NCI-H524 treated with DMSO at 0.1 percent for 48 hours (cell line): Measurements from ENCODE around the gene CCL14.
"Not testable (repeated sequence)": the region's sequence is repeated elsewhere in the genome, so short reads cannot be mapped to it uniquely, and the experiment has no call there.

Source experiments
- DNase-seq: peaks from one replicate; lab custom pipeline; 2025; lab: John Stamatoyannopoulos, UW

CCL14 gene

DNA sequence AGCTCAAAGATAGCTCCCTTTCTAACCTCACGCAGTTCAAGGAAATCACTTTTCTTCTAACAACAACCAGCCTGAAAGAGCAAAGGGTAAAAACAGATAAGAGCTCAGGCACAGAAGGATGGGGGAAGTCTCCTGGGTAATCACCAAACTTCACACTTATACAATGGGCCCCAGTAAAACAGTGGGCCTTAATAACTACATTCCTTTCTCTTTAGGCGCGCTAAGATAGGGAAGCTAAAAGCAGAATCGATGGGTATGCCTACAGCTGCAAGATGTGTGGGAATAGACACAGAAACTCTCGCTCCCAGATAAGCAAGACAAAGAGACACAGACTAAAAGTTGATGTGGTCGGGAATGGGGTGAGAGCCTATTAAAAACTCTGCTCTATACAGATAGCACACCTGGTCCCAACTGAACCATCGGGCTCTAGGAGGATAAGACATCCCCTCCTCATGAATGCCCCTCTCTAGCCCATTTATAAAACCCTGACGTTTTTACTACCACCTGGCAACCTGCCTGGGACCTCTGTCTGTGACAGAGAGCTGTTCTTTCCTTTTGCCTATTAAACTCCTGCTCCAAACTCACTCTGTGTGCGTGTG lies 43.8 kb downstream of the CCL14 start:
- no peak for DNase-seq

DNA sequence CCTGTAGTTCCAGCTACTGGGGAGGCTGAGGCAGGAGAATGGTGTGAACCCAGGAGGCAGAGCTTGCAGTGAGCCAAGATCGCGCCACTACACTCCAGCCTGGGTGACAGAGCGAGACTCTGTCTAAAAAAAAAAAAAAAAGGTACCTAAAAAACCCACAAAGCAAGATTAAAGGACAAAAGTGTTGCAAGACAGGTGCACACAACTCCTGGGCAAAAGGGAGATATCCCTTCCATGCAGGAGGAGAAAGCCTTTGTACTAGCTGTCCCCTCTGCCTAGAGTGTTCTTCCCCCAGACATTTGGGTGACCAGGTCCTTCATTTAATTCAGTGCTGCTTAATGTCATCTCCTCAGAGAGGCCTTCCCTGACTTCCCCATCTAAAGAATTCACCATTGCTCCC lies 48.0 kb downstream of the CCL14 start:
- DNase-seq = not testable (repeated sequence)

DNA sequence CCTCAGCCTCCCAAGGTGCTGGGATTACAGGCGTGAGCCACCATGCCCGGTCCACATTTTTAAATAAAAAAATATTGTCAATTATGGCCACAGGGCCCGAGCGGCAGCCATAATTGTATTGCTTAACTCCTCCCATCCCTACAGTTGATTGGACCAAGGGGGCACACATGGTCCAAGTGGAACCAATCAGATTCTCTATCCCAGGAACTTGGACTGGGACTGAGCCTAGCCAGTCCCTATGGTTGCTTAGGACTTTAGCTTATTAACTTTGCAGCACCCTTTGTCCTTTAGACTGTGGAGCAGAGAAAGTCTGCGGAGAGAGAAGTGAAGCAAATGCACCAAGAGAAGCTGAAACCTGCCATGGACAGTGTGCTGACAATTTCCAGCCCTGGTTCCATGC lies 50.5 kb downstream of the CCL14 start:
- DNase-seq = no peak

DNA sequence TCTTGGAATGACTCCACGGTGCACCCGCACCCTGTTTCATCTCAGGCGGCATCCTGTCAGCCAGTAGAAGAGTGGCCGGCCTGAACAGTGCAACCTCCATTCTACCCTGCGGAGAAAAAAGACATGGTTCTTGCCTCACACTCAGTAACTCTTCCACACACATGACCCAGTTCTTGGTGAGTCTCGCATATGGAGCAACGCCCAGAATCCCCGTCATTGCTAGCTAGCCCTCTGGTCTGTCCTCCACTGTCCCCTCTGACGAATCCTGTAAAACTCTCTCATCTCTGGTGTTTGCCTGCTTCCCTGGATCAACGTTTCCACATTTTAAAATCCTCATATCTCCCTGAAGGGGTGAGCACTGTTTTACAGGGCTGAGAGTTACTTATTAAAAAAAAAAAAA lies 51.8 kb downstream of the CCL14 start:
- DNase-seq = no peak
